HepG2 (cell line): ENCODE measurements around the gene RASSF4. TPM values are rescaled to one million over a fixed set of nuclear protein-coding genes. Genes with fewer than 3 reads are reported as not detected.
A peak's percentile ranks its signal among the peaks of the same experiment; 100 is the strongest.

Experiments used
- ATAC-seq: fragments of 200-7000 bp; cut with Tn5 transposase; 3 replicates; pipeline ENCODE4 v1.9.1; 2020; ENCODE audit warnings: mild to moderate bottlenecking, moderate library complexity
- BruUV-seq: library from RNA; stranded (reverse); fragments of 400-500 nt; replicated peaks from 2 replicates; lab custom pipeline; 2021; lab: Mats Ljungman, UMichigan
- CTCF ChIA-PET: fragments of 300-600 bp; formaldehyde crosslinking; extraction: SDS; loops from one replicate; lab custom pipeline; 2021; ENCODE audit warnings: low total read pairs, inconsistent platforms, low intra/inter-chr PET ratio; lab: Yijun Ruan, JAX
- POLR2A ChIA-PET: fragments of 350-600 bp; sonication (Branson Sonifier 250); formaldehyde crosslinking; loops from one replicate; lab custom pipeline; 2020; ENCODE audit warnings: antibody characterized with exemption, inconsistent platforms; lab: Yijun Ruan, JAX
- DNase-seq: peaks from one replicate; pipeline ENCODE4 v3.0.0-alpha.2; 2015; ENCODE audit warnings: low spot score
- FAIRE-seq: peaks from 3 replicates; lab custom pipeline; 2011; peaks lifted over from hg19 to GRCh38; lab: Jason Lieb, UNC
- H2AFZ ChIP-seq: one replicate; pipeline ENCODE4 v1.6.1; 2011; ENCODE audit warnings: low read length, inconsistent platforms
- H3K27ac ChIP-seq: fragments of 300-600 bp; 3 replicates; pipeline ENCODE4 v1.8.0; 2011; ENCODE audit warnings: mixed run types, mild to moderate bottlenecking, mixed read lengths, low read length, inconsistent platforms; ENCODE audit not compliant: insufficient read depth; ENCODE audit errors: extremely low read length
- H3K27me3 ChIP-seq, 2 experiments: fragments of 200-600 bp in 1 of 2; 2 replicates in 1 of 2; 3 replicates in 1 of 2; pipeline versions ENCODE4 v1.6.0 to v1.8.0; 2011; ENCODE audit warnings: low read length in 2 of 2, mild to moderate bottlenecking in 2 of 2, moderate library complexity in 2 of 2, inconsistent platforms in 1 of 2; ENCODE audit not compliant: insufficient read depth in 2 of 2, control insufficient read depth in 1 of 2
- H3K36me3 ChIP-seq, 2 experiments: fragments of 200-600 bp in 1 of 2; replicated peaks in 1 of 2; 2 replicates in 1 of 2; 3 replicates in 1 of 2; pipeline versions ENCODE4 v1.5.1 to v1.8.0; 2011; ENCODE audit warnings: low read length in 2 of 2, inconsistent platforms in 1 of 2; ENCODE audit not compliant: insufficient read depth in 2 of 2, control insufficient read depth in 1 of 2
- H3K4me1 ChIP-seq: 2 replicates; pipeline ENCODE4 v1.5.1; 2012; ENCODE audit warnings: low read length, inconsistent platforms; ENCODE audit not compliant: insufficient read depth
- H3K4me2 ChIP-seq: 2 replicates; pipeline ENCODE4 v1.6.0; 2011; ENCODE audit warnings: low read depth, low read length, inconsistent platforms
- H3K4me3 ChIP-seq, 3 experiments: fragments of 200-600 bp in 1 of 3; sonication (generic), shearing (Covaris generic) in 1 of 3; replicated peaks in 1 of 3; 2 replicates each; pipeline ENCODE4 v1.5.1; 2011 to 2016; ENCODE audit warnings: low read length in 3 of 3, inconsistent platforms in 2 of 3, low read depth in 2 of 3, mild to moderate bottlenecking in 2 of 3, control low read depth in 1 of 3, mixed read lengths in 1 of 3; ENCODE audit not compliant: insufficient read depth in 1 of 3
- H3K79me2 ChIP-seq: one replicate; pipeline ENCODE4 v1.6.1; 2011; ENCODE audit warnings: low read length, inconsistent platforms; ENCODE audit not compliant: insufficient read depth
- H3K9ac ChIP-seq: 2 replicates; pipeline ENCODE4 v1.6.0; 2011; ENCODE audit warnings: mild to moderate bottlenecking, low read depth, low read length, inconsistent platforms; ENCODE audit not compliant: insufficient read depth
- H3K9me3 ChIP-seq: 2 replicates; pipeline ENCODE4 v1.5.1; 2012; ENCODE audit warnings: mild to moderate bottlenecking, low read length
- H4K20me1 ChIP-seq: 2 replicates; pipeline ENCODE4 v1.6.0; 2011; ENCODE audit warnings: inconsistent platforms, mild to moderate bottlenecking, low read length, moderate library complexity; ENCODE audit not compliant: insufficient read depth
- BRD4 ChIP-seq: sonication (generic); formaldehyde crosslinking; IDR thresholded peaks from 2 replicates; pipeline ENCODE4 v1.4.0; 2020; ENCODE audit warnings: missing genetic modification reagents
- GABPA ChIP-seq, 2 experiments: IDR thresholded peaks; 2 replicates each; pipeline ENCODE4 v1.6.1; 2011 to 2016; ENCODE audit warnings: low read depth in 2 of 2, low read length in 1 of 2, missing biosample characterization in 1 of 2, missing genetic modification characterization in 1 of 2
- HMGXB4 ChIP-seq, 2 experiments: sonication (generic) in 1 of 2; formaldehyde crosslinking in 1 of 2; IDR thresholded peaks; 2 replicates each; pipeline versions ENCODE4 v1.4.0 to v1.6.1; 2018 to 2020; ENCODE audit warnings: missing genetic modification reagents in 2 of 2, borderline replicate concordance in 1 of 2, low read depth in 1 of 2, mild to moderate bottlenecking in 1 of 2, missing biosample characterization in 1 of 2
- MEIS1 ChIP-seq: sonication (generic); formaldehyde crosslinking; IDR thresholded peaks from 2 replicates; pipeline ENCODE4 v1.9.0; 2021; ENCODE audit warnings: mild to moderate bottlenecking, missing genetic modification reagents, moderate library complexity, borderline replicate concordance
- MIXL1 ChIP-seq: IDR thresholded peaks from 2 replicates; pipeline ENCODE4 v1.6.1; 2016
- NFE2L1 ChIP-seq: sonication (generic); formaldehyde crosslinking; IDR thresholded peaks from 2 replicates; pipeline ENCODE4 v1.4.0; 2020; ENCODE audit warnings: missing genetic modification reagents, mild to moderate bottlenecking, borderline replicate concordance
- NFIC ChIP-seq: IDR thresholded peaks from 2 replicates; pipeline ENCODE4 v1.6.1; 2012; ENCODE audit warnings: mild to moderate bottlenecking, low read length, inconsistent platforms
- PAF1 ChIP-seq: IDR thresholded peaks from 2 replicates; pipeline ENCODE4 v1.6.1; 2016; ENCODE audit warnings: missing genetic modification reagents, missing compliant biosample characterization
- SMAD3 ChIP-seq: sonication (generic); formaldehyde crosslinking; IDR thresholded peaks from 2 replicates; pipeline ENCODE4 v1.4.0; 2020; ENCODE audit warnings: missing genetic modification reagents
- ZBTB46 ChIP-seq: sonication (generic); formaldehyde crosslinking; IDR thresholded peaks from 2 replicates; pipeline ENCODE4 v1.4.0; 2020; ENCODE audit warnings: mild to moderate bottlenecking, missing genetic modification reagents, borderline replicate concordance
- ZNF18 ChIP-seq: sonication (generic); formaldehyde crosslinking; IDR thresholded peaks from 2 replicates; pipeline ENCODE4 v1.8.0; 2022; ENCODE audit warnings: mild to moderate bottlenecking, missing genetic modification reagents; ENCODE audit not compliant: insufficient replicate concordance
- ZNF260 ChIP-seq: sonication (generic); formaldehyde crosslinking; IDR thresholded peaks from 2 replicates; pipeline ENCODE4 v1.4.0; 2020; ENCODE audit warnings: missing genetic modification reagents, low read depth, mild to moderate bottlenecking, borderline replicate concordance
- ZNF329 ChIP-seq: sonication (generic); formaldehyde crosslinking; IDR thresholded peaks from 2 replicates; pipeline ENCODE4 v1.9.0; 2021; ENCODE audit warnings: low read depth, mild to moderate bottlenecking, missing genetic modification reagents
- ZNF383 ChIP-seq: sonication (generic); formaldehyde crosslinking; IDR thresholded peaks from 2 replicates; pipeline ENCODE4 v1.4.0; 2020; ENCODE audit warnings: missing genetic modification reagents, mild to moderate bottlenecking, borderline replicate concordance
- ZNF451 ChIP-seq: sonication (generic); formaldehyde crosslinking; IDR thresholded peaks from 2 replicates; pipeline ENCODE4 v1.5.0; 2020; ENCODE audit warnings: mild to moderate bottlenecking, missing genetic modification reagents
- ZNF678 ChIP-seq: sonication (generic); formaldehyde crosslinking; IDR thresholded peaks from 2 replicates; pipeline ENCODE4 v1.4.0; 2020; ENCODE audit warnings: mild to moderate bottlenecking, missing genetic modification reagents
- ZNF761 ChIP-seq: sonication (generic); formaldehyde crosslinking; conservative IDR thresholded peaks from 2 replicates; pipeline ENCODE4 v1.4.0; 2020; ENCODE audit warnings: mild to moderate bottlenecking, missing genetic modification reagents
- ZNF775 ChIP-seq: sonication (generic); formaldehyde crosslinking; IDR thresholded peaks from 2 replicates; pipeline ENCODE4 v1.4.0; 2020; ENCODE audit warnings: missing genetic modification reagents, mild to moderate bottlenecking, moderate library complexity, borderline replicate concordance
- ZSCAN29 ChIP-seq: sonication (generic); formaldehyde crosslinking; conservative IDR thresholded peaks from 2 replicates; pipeline ENCODE4 v1.4.0; 2020; ENCODE audit warnings: mild to moderate bottlenecking, missing genetic modification reagents
- ZSCAN31 ChIP-seq: sonication (generic); formaldehyde crosslinking; IDR thresholded peaks from 2 replicates; pipeline ENCODE4 v1.5.0; 2020; ENCODE audit warnings: low read depth, mild to moderate bottlenecking, missing genetic modification reagents
- WGBS: methylation state at CpG from one replicate; pipeline ENCODE4 v1.1.6; 2017; ENCODE audit warnings: low lambda C conversion rate; 5-methylcytosine and 5-hydroxymethylcytosine counted together
- in situ Hi-C: cut with HindIII; loops from 2 replicates; pipeline ENCODE4 v1.10.0; 2017; ENCODE audit warnings: low pct_unique_long_range_greater_than_20kb; ENCODE audit not compliant: extremely low pct_ligation_motif_present
- intact Hi-C: fragments of 100-400 bp; cut with micrococcal nuclease; formaldehyde crosslinking; loops from one replicate; pipeline ENCODE4 v1.10.0; 2022; ENCODE audit not compliant: unreplicated experiment
- polyA plus RNA-seq, 8 experiments: library from polyadenylated mRNA; depleted of rRNA in 3 of 8; stranded (reverse) in 7 of 8; unstranded in 1 of 8; fragments of >200 nt; fragmentation: Illumina TruSeq in 4 of 8; extraction: Trizol in 4 of 8; gene quantifications; 2 replicates each; pipeline versions ENCODE4 v1.2.1 to v1.2.3, GENCODE V29; 2011 to 2016; ENCODE audit warnings: low read depth in 4 of 8, missing spikeins in 1 of 8, mixed read lengths in 1 of 8; ENCODE audit not compliant: insufficient read depth in 1 of 8
- total RNA-seq, 5 experiments: library from RNA; depleted of rRNA; stranded (reverse); fragments of >200 nt; fragmentation: Illumina TruSeq; extraction: Trizol; gene quantifications; 2 replicates each; pipeline ENCODE4 v1.2.3, GENCODE V29; 2016; ENCODE audit warnings: low read depth in 1 of 5

Gene RASSF4
- total and polyA plus RNA-seq, 2 of the 13 experiments (the other 11 are each of a cell fraction or from before 2014, with no cell fraction given) = 34.0 to 51.7 TPM

- H3K9ac ChIP-seq = peak overlapping the region; percentile 71
- ChIA-PET CTCF (no interaction called here), POLR2A (interaction anchor here (1.0 to 12.0 kb wide), 11 partner anchors 9 to 1129 kb away, joined by 3 to 863 read pairs (median 5); partner anchors contain the start of genes DEPP1 and RASSF4)
- FAIRE-seq (no peak), DNase-seq (no peak), ATAC-seq (peak; percentile 34)
- H3K4me2 ChIP-seq = peak overlapping the region; percentile 60
- WGBS = 13% methylated on average over 4 of the region's 4 CpGs
- peaks cover 96% of the 10 kb centered on the region for H3K4me1 ChIP-seq
- H3K9me3 ChIP-seq = no peaks in the 10 kb centered on the region
- H4K20me1 ChIP-seq = no peaks in the 10 kb centered on the region
- H3K27ac ChIP-seq = peak overlapping the region; percentile 92
- intact Hi-C loops (no loop called here), in situ Hi-C loops (no loop called here)
- H2AFZ ChIP-seq = no peak overlapping the region
- no peaks in the 10 kb centered on the region for H3K79me2 ChIP-seq
- peaks cover 14 to 22% of the 10 kb centered on the region in 2 experiments; a peak in 3 of 5 replicates for H3K36me3 ChIP-seq
- no peak overlapping the region for H3K4me3 ChIP-seq
- H3K27me3 ChIP-seq = no peaks in the 10 kb centered on the region
- no TSS peak for BruUV-seq
- TF ChIP-seq ZNF260 (CRISPR knock-in tag) (no peak), NFIC (no peak), NFE2L1 (CRISPR knock-in tag) (no peak), ZNF383 (peak; percentile 38; the same call in 1 of the 2 replicates), PAF1 (CRISPR knock-in tag) (0 out of 2 replicates have a peak, but pooled peaks have one; percentile 13), SMAD3 (CRISPR knock-in tag) (peak; percentile 13; the same call in 1 of the 2 replicates), ZBTB46 (CRISPR knock-in tag) (0 out of 2 replicates have a peak, but pooled peaks have one; percentile 31), ZNF678 (0 out of 2 replicates have a peak, but pooled peaks have one; percentile 77), ZNF329 (CRISPR knock-in tag) (no peak), ZSCAN29 (CRISPR knock-in tag) (0 out of 2 replicates have a peak, but pooled peaks have one; percentile 64), HMGXB4 (CRISPR knock-in tag; IDR thresholded peaks at IDR 0.05; ENCODE audit: borderline replicate concordance in 1 of 2, low read depth in 1 of 2) (0 out of 4 replicates have a peak, but pooled peaks of 1 of the 2 experiments have one; percentile 17), ZNF761 (CRISPR knock-in tag) (peak; percentile 51; the same call in 1 of the 2 replicates), MIXL1 (CRISPR knock-in tag) (no peak), GABPA (IDR thresholded peaks at IDR 0.05; ENCODE audit: low read depth, low read length) (no peak), GABPA (CRISPR knock-in tag; IDR thresholded peaks at IDR 0.05; ENCODE audit: low read depth) (no peak), MEIS1 (CRISPR knock-in tag) (0 out of 2 replicates have a peak, but pooled peaks have one; percentile 43), ZNF775 (CRISPR knock-in tag) (0 out of 2 replicates have a peak, but pooled peaks have one; percentile 65), BRD4 (CRISPR knock-in tag) (no peak), ZNF18 (CRISPR knock-in tag) (peak; percentile 10), ZNF451 (no peak), ZSCAN31 (no peak)
Observed at GRCh38 chr10:44995581-44995913, 35.9 kb downstream of the RASSF4 start.
